RCC 7860 (cell line): ENCODE data around the gene ESYT3.

Source experiments
- DNase-seq: peaks from one replicate; pipeline ENCODE4 v3.0.0-alpha.2; 2015; ENCODE audit warnings: low spot score
- FAIRE-seq: peaks from 2 replicates; lab custom pipeline; 2012; peaks lifted over from hg19 to GRCh38; lab: Jason Lieb, UNC

The ESYT3 gene

GRCh38 chr3:138434276-138434874 lies at the start of gene ESYT3:
Gene ESYT3 (plus strand): TSS chr3:138434616. CDS start chr3:138434799, 183 bp downstream.
- no peak for DNase-seq
- FAIRE-seq = no peak

- FAIRE-seq (peak; percentile 92), DNase-seq (peak; percentile 66)
Measured at GRCh38 chr3:138384976-138385375, 49.4 kb upstream of the ESYT3 start.

- FAIRE-seq (no peak), DNase-seq (no peak)
Measured at GRCh38 chr3:138389144-138389601, 45.2 kb upstream of the ESYT3 start.

GRCh38 chr3:138389841-138390581 lies 44.4 kb upstream of the ESYT3 start:
- DNase-seq (peak; percentile 99), FAIRE-seq (peak; percentile 97)

- DNase-seq (no peak), FAIRE-seq (peak; percentile 32)
Measured at GRCh38 chr3:138390582-138390932, 43.9 kb upstream of the ESYT3 start.

- FAIRE-seq (no peak), DNase-seq (no peak)
Measured at GRCh38 chr3:138394156-138394555, 40.3 kb upstream of the ESYT3 start.

- no peak for DNase-seq
- no peak for FAIRE-seq
Measured at GRCh38 chr3:138394686-138395085, 39.7 kb upstream of the ESYT3 start.

GRCh38 chr3:138395865-138396751 lies 38.3 kb upstream of the ESYT3 start:
- DNase-seq = no peak
- FAIRE-seq = no peak

GRCh38 chr3:138396752-138397410 lies 37.5 kb upstream of the ESYT3 start:
- no peak for DNase-seq
- FAIRE-seq = no peak

GRCh38 chr3:138397983-138398382 lies 36.4 kb upstream of the ESYT3 start:
- FAIRE-seq (no peak), DNase-seq (no peak)

- DNase-seq = no peak
- FAIRE-seq = no peak
Measured at GRCh38 chr3:138398791-138399575, 35.4 kb upstream of the ESYT3 start.

- no peak for DNase-seq
- FAIRE-seq = no peak
Measured at GRCh38 chr3:138399766-138400165, 34.6 kb upstream of the ESYT3 start.

GRCh38 chr3:138400651-138401070 lies 33.8 kb upstream of the ESYT3 start:
- no peak for FAIRE-seq
- no peak for DNase-seq

- FAIRE-seq = no peak
- DNase-seq = no peak
Measured at GRCh38 chr3:138401834-138402233, 32.6 kb upstream of the ESYT3 start.

- DNase-seq (no peak), FAIRE-seq (no peak)
Measured at GRCh38 chr3:138404121-138404520, 30.3 kb upstream of the ESYT3 start.

GRCh38 chr3:138405001-138405400 lies 29.4 kb upstream of the ESYT3 start:
- FAIRE-seq = no peak
- no peak for DNase-seq

- FAIRE-seq (no peak), DNase-seq (no peak)
Measured at GRCh38 chr3:138405486-138405885, 28.9 kb upstream of the ESYT3 start.

- DNase-seq (no peak), FAIRE-seq (no peak)
Measured at GRCh38 chr3:138406606-138407005, 27.8 kb upstream of the ESYT3 start.

GRCh38 chr3:138407236-138407907 lies 27.0 kb upstream of the ESYT3 start:
- FAIRE-seq (no peak), DNase-seq (no peak)
